Psoas muscle (tissue), 8 donors: ENCODE measurements around the gene FBLN1. TPM values are rescaled to one million over a fixed set of nuclear protein-coding genes. Genes with fewer than 3 reads are reported as not detected.

Source experiments
- ATAC-seq, 4 donors: fragments of 200-7000 bp; cut with Tn5 transposase; one replicate each; pipeline ENCODE4 v1.9.1; 2020; ENCODE audit warnings: moderate library complexity in 3 of 4, mild to moderate bottlenecking in 2 of 4
- DNase-seq, 2 donors: peaks; one replicate each; pipeline ENCODE4 v3.0.0-alpha.2; 2020
- H3K27ac ChIP-seq: fragments of 200-600 bp; one replicate; pipeline ENCODE4 v1.8.0; 2022
- H3K27me3 ChIP-seq, 3 donors: fragments of 200-600 bp in 1 of 3; one replicate each; pipeline versions ENCODE4 v1.6.1 to v1.8.0; 2013 to 2022; ENCODE audit warnings: low read length in 2 of 3, mild to moderate bottlenecking in 2 of 3, moderate library complexity in 1 of 3; ENCODE audit not compliant: insufficient read depth in 3 of 3
- H3K36me3 ChIP-seq, 2 donors: fragments of 200-600 bp in 1 of 2; one replicate each; pipeline versions ENCODE4 v1.6.1 to v1.8.0; 2013 to 2022; ENCODE audit warnings: low read depth in 1 of 2, mild to moderate bottlenecking in 1 of 2, moderate library complexity in 1 of 2; ENCODE audit not compliant: insufficient read depth in 1 of 2
- H3K4me1 ChIP-seq: fragments of 200-600 bp; one replicate; pipeline ENCODE4 v1.8.0; 2022
- H3K4me3 ChIP-seq: fragments of 200-600 bp; one replicate; pipeline ENCODE4 v1.8.0; 2022; ENCODE audit warnings: mild to moderate bottlenecking
- H3K9me3 ChIP-seq: fragments of 200-600 bp; one replicate; pipeline ENCODE4 v1.8.0; 2022
- WGBS, 3 donors: extraction: QIAGEN DNeasy Blood & Tissue Kit; methylation state at CpG; one replicate each; pipeline versions ENCODE4 v1.1.6 to v1.1.7; 2013; 5-methylcytosine and 5-hydroxymethylcytosine counted together
- intact Hi-C, 2 donors: fragments of 100-400 bp; cut with DNase I; formaldehyde crosslinking; loops; one replicate each; pipeline versions ENCODE4 v1.11.0 to v1.14.2; 2022
- polyA plus RNA-seq, 3 donors: library from polyadenylated mRNA; stranded (reverse); fragments of 200-250 nt; gene quantifications; one replicate each; pipeline ENCODE4 v1.2.3, GENCODE V29; 2013
- total RNA-seq, 4 donors: library from RNA; stranded (reverse); fragmentation: NEBNext Ultra II Directional in 2 of 4; extraction: Animal tissue kit (Norgen Biotek cat#: 25700) in 2 of 4; gene quantifications; one replicate each; pipeline versions ENCODE4 v1.2.1 to v1.2.4, GENCODE V29; 2021 to 2023
- TF ChIP-seq, protein P1 (sequence below): fragments of 200-600 bp; IDR thresholded peaks from one replicate; pipeline ENCODE4 v1.8.0; 2022; ENCODE audit warnings: antibody characterized with exemption
- donor health status: healthy with polysubstance abuse.
- donor health status: DM: no; HTN: no; CAD: no; lungs with moderate emphysema.
- donor health status: Bipolar disorder and iron deficiency.
- donor health status: healthy.
- donor health status: DM: yes; HTN: yes; CAD: no.
- donor health status: DM: no; HTN: no; CAD: no.
- donor health status: DM: no; HTN: no; CAD: no.
- donor health status: DM: yes; HTN: yes; CAD: no.

The FBLN1 gene
- total and polyA plus RNA-seq, 7 donors, result 10.5 to 95.7 (median 19.3) TPM

- intact Hi-C loops, result no loop called here
Observed at GRCh38 chr22:45585437-45585755, 82.7 kb downstream of the FBLN1 start.

DNA sequence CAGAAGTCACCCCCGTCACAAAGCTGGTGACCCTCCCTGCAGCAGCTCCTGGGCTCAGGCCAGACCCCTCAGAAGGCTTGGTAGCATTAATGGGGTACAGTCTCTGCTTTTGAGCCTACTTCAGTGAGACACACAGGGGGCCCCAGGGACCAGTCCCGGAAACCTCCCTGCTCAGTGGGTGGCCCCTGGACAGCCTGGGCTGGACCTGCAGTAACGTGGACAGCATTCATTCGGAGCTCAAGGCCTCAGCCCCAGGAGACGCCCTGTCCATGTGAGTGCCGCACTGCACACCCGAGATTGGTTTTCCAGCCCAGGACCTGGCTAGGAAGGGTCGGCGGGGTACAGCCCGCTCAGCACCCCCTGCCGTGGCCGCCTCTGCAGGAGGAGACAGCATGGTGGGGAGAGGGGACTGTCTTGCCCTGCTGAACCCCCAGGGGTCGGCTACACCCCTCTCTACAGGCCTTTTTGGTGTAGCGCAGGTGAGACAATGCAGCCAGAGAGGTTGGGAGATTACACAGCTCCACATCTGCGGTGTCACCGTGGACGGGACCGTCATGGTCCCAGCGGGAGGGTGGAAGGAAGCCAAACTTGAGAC, 83.4 kb downstream of the FBLN1 start:
- no peaks in the 10 kb centered on the region for H3K9me3 ChIP-seq
- H3K4me1 ChIP-seq, result no peaks in the 10 kb centered on the region
- no peak overlapping the region for H3K4me3 ChIP-seq
- TF ChIP-seq, protein P1, sequence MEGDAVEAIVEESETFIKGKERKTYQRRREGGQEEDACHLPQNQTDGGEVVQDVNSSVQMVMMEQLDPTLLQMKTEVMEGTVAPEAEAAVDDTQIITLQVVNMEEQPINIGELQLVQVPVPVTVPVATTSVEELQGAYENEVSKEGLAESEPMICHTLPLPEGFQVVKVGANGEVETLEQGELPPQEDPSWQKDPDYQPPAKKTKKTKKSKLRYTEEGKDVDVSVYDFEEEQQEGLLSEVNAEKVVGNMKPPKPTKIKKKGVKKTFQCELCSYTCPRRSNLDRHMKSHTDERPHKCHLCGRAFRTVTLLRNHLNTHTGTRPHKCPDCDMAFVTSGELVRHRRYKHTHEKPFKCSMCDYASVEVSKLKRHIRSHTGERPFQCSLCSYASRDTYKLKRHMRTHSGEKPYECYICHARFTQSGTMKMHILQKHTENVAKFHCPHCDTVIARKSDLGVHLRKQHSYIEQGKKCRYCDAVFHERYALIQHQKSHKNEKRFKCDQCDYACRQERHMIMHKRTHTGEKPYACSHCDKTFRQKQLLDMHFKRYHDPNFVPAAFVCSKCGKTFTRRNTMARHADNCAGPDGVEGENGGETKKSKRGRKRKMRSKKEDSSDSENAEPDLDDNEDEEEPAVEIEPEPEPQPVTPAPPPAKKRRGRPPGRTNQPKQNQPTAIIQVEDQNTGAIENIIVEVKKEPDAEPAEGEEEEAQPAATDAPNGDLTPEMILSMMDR, result no peak
- 81 to 85% (median 82%) methylated on average over 19 of the region's 19 CpGs for WGBS, 3 donors
- ATAC-seq (no peak), DNase-seq (peak in 1 of 2 donors; percentile 43)
- intact Hi-C loops, result no loop called here
- peaks cover 0 to 6% (median 5%) of the 10 kb centered on the region in 3 donors for H3K27me3 ChIP-seq
- no peaks in the 10 kb centered on the region for H3K36me3 ChIP-seq
- H3K27ac ChIP-seq, result no peak overlapping the region

More at GRCh38 chr22:45585437-45585755, 82.7 kb downstream of the FBLN1 start:
- no peak overlapping the region for H3K27ac ChIP-seq
- no peaks in the 10 kb centered on the region for H3K36me3 ChIP-seq
- no peaks in the 10 kb centered on the region for H3K4me1 ChIP-seq
- no peaks in the 10 kb centered on the region for H3K9me3 ChIP-seq
- WGBS, 3 donors, result 45 to 50% (median 49%) methylated on average over 13 of the region's 13 CpGs
- TF ChIP-seq, protein P1, result no peak
- ATAC-seq (peak in 1 of 4 donors; percentile 19), DNase-seq (peak; percentile 36 to 37)
- peaks cover 0 to 6% (median 5%) of the 10 kb centered on the region in 3 donors for H3K27me3 ChIP-seq
- H3K4me3 ChIP-seq, result no peak overlapping the region

DNA sequence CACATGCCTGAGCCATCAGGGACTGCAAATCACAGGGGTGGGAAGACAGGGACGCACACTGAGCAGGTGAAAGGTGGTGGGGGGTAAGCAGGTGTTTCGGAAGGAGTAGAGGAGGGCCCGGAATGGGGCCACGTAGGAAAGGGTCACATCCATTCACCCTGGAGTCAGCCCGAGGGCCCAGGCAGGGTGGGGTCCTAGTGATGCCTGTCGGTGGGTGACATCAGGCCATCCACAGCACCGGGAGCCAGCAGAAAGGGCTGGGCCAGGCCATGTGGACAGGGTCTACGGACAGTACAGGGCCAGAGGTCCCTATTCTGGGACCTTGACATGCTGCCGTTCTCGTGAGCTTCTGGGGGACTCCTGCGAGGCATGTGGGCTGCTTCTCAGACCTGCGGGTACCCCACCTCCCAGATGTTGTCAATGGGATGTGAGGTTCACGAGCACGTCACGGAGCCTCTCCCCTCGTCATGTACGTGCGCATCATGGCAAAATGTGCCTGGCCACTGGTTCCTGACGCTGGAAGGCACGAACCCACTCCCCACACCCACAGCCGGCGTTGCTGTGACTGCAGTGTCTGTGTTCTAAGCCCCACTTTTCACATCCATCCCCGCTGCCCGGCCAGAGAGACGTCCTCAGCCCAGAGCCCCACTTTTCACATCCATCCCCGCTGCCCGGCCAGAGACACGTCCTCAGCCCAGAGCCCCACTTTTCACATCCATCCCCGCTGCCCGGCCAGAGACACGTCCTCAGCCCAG, 84.1 kb downstream of the FBLN1 start:
- TF ChIP-seq, protein P1, result no peak
- peak in 1 of 2 donors; percentile 40 for DNase-seq
- H3K4me1 ChIP-seq, result no peaks in the 10 kb centered on the region

DNA sequence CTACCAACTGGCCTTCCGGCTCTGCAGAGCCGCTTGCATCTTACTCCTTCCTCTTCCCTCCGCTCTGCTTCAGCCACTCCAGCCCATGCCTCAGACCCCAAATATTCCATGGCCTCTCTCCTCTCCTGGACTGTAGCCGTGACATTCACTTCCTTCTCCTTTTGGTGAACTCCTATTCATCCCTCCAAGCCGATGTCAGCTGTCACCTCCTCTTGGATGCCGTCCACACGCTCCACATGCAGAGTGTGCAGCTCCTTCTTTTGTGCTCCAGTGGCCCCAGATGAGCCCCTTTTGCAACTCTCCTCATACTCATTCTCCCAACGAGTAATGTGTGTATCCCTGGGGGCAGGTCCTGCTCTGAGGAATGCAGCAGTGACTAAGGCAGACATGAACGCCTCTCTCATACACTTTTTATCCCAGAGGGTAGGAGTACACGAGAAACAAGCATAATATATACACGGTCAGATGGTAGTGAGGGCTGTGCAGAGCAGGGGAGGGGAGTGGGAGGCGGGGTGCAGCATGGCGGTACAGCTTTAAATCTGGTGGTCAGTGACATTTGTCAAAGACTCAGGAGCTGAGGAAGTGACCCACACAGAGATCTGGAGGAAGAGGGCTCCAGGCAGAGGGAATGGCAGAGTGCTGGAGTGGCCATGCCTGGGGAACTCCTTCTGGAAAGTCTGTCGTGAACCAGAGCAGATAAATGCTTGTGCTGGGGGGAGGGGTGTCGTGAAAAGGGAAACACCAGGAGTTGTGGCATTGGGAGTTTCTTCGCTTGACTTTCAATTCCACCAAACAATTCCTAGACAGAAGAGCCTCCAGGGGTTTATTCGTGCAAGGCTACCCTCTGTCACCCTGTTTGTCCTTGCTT, 85.2 kb downstream of the FBLN1 start:
- TF ChIP-seq, protein P1, result no peak
- DNase-seq (peak in 1 of 2 donors; percentile 12), ATAC-seq (no peak)
- Histone ChIP-seq H3K9me3 (no peaks in the 10 kb centered on the region), H3K27me3 (peaks cover 0 to 6% (median 5%) of the 10 kb centered on the region in 3 donors), H3K36me3 (no peaks in the 10 kb centered on the region), H3K4me1 (no peaks in the 10 kb centered on the region), H3K27ac (no peak overlapping the region), H3K4me3 (no peak overlapping the region)
- intact Hi-C loops, result no loop called here
- 70 to 75% (median 73%) methylated on average over 17 of the region's 17 CpGs for WGBS, 3 donors

More for the DNA sequence above, 84.1 kb downstream of the FBLN1 start:
- Histone ChIP-seq H3K4me3 (no peak overlapping the region), H3K36me3 (no peaks in the 10 kb centered on the region), H3K9me3 (no peaks in the 10 kb centered on the region), H3K27ac (no peak overlapping the region), H3K27me3 (peaks cover 0 to 6% (median 5%) of the 10 kb centered on the region in 3 donors)
- 88 to 92% (median 90%) methylated on average over 31 of the region's 31 CpGs for WGBS, 3 donors
- intact Hi-C loops, result no loop called here
- ATAC-seq, result no peak
